GM19035 (cell line): ENCODE results near the gene EDAR.

Source experiments
- ATAC-seq: cut with Tn5 transposase; IDR thresholded peaks from one replicate; pipeline ENCODE4 v1.9.1; 2021; ENCODE audit not compliant: unreplicated experiment

Gene EDAR

GRCh38 chr2:108926561-108927380, 62.2 kb downstream of the EDAR start:
- ATAC-seq, result no peak

- ATAC-seq, result no peak
Observed at GRCh38 chr2:108925735-108926134, 63.3 kb downstream of the EDAR start.

- no peak for ATAC-seq
Observed at GRCh38 chr2:108925286-108925685, 63.7 kb downstream of the EDAR start.

- ATAC-seq, result no peak
Observed at GRCh38 chr2:108924580-108925251, 64.3 kb downstream of the EDAR start.

GRCh38 chr2:108923736-108924579, 65.1 kb downstream of the EDAR start:
- no peak for ATAC-seq

- no peak for ATAC-seq
Observed at GRCh38 chr2:108923019-108923700, 65.9 kb downstream of the EDAR start.

- no peak for ATAC-seq
Observed at GRCh38 chr2:108922141-108922915, 66.7 kb downstream of the EDAR start.

GRCh38 chr2:108921096-108922030, 67.7 kb downstream of the EDAR start:
- no peak for ATAC-seq

GRCh38 chr2:108920686-108921085, 68.3 kb downstream of the EDAR start:
- no peak for ATAC-seq

- no peak for ATAC-seq
Observed at GRCh38 chr2:108919571-108920373, 69.2 kb downstream of the EDAR start.

- no peak for ATAC-seq
Observed at GRCh38 chr2:108918941-108919341, 70.1 kb downstream of the EDAR start.

- no peak for ATAC-seq
Observed at GRCh38 chr2:108918156-108918874, 70.7 kb downstream of the EDAR start.

GRCh38 chr2:108917526-108917925, 71.5 kb downstream of the EDAR start:
- ATAC-seq, result no peak

GRCh38 chr2:108916796-108917421, 72.1 kb downstream of the EDAR start:
- no peak for ATAC-seq

- ATAC-seq, result no peak
Observed at GRCh38 chr2:108916122-108916795, 72.8 kb downstream of the EDAR start.

- no peak for ATAC-seq
Observed at GRCh38 chr2:108912629-108912902, 76.5 kb downstream of the EDAR start.
